OCI-LY1 (cell line): Measurements from ENCODE around the gene RIPK4.

Experiments
- H2AFZ ChIP-seq: fragments of 200-600 bp; sonication (generic), shearing (Covaris generic); 2 replicates; pipeline ENCODE4 v1.6.0; 2014; ENCODE audit warnings: antibody characterized with exemption, mild to moderate bottlenecking, low read length
- H3F3A ChIP-seq: fragments of 200-600 bp; sonication (generic), shearing (Covaris generic); 2 replicates; pipeline ENCODE4 v1.6.0; 2014; ENCODE audit warnings: mild to moderate bottlenecking, antibody characterized with exemption, low read length, moderate library complexity; ENCODE audit not compliant: insufficient read depth
- H3K27ac ChIP-seq: fragments of 200-600 bp; sonication (generic); 2 replicates; pipeline ENCODE4 v1.5.1; 2014; ENCODE audit warnings: low read length, mixed run types, mild to moderate bottlenecking, low read depth; ENCODE audit not compliant: poor library complexity, severe bottlenecking
- H3K27me3 ChIP-seq: fragments of 200-600 bp; sonication (generic); 2 replicates; pipeline ENCODE4 v1.6.0; 2014; ENCODE audit warnings: antibody characterized with exemption, mild to moderate bottlenecking, low read length, moderate library complexity; ENCODE audit not compliant: insufficient read depth
- H3K36me3 ChIP-seq: fragments of 200-600 bp; sonication (generic); 2 replicates; pipeline ENCODE4 v1.6.1; 2014; ENCODE audit warnings: mild to moderate bottlenecking, antibody characterized with exemption, low read length, moderate library complexity, mixed read lengths; ENCODE audit not compliant: insufficient read depth
- H3K4me1 ChIP-seq: fragments of 200-600 bp; sonication (generic); 2 replicates; pipeline ENCODE4 v1.5.1; 2014; ENCODE audit warnings: mild to moderate bottlenecking, low read length, moderate library complexity; ENCODE audit not compliant: insufficient read depth, severe bottlenecking
- H3K4me2 ChIP-seq: fragments of 200-600 bp; sonication (generic), shearing (Covaris generic); 2 replicates; pipeline ENCODE4 v1.6.1; 2014; ENCODE audit warnings: low read length
- H3K4me3 ChIP-seq: fragments of 200-600 bp; sonication (generic); 2 replicates; pipeline ENCODE4 v1.5.1; 2014; ENCODE audit warnings: low read length, low read depth, mild to moderate bottlenecking, mixed read lengths; ENCODE audit not compliant: poor library complexity, severe bottlenecking
- H3K79me2 ChIP-seq: fragments of 200-600 bp; shearing (Covaris generic); 2 replicates; pipeline ENCODE4 v1.6.1; 2016; ENCODE audit warnings: mixed run types, low read length, mixed read lengths; ENCODE audit not compliant: insufficient read depth
- H3K9ac ChIP-seq: fragments of 200-600 bp; sonication (generic), shearing (Covaris generic); 2 replicates; pipeline ENCODE4 v1.6.1; 2014; ENCODE audit warnings: mild to moderate bottlenecking, low read length, mixed read lengths
- H3K9me2 ChIP-seq: fragments of 200-600 bp; sonication (generic), shearing (Covaris generic); 2 replicates; pipeline ENCODE4 v1.6.1; 2014; ENCODE audit warnings: low read depth, mild to moderate bottlenecking, low read length, mixed read lengths
- H3K9me3 ChIP-seq: fragments of 200-600 bp; shearing (Covaris generic); 2 replicates; pipeline ENCODE4 v1.6.1; 2014; ENCODE audit warnings: low read length, mixed read lengths
- H4K20me1 ChIP-seq: fragments of 200-600 bp; sonication (generic), shearing (Covaris generic); 2 replicates; pipeline ENCODE4 v1.6.0; 2016; ENCODE audit warnings: mild to moderate bottlenecking, low read length; ENCODE audit not compliant: insufficient read depth
- EZH2 ChIP-seq: fragments of 200-600 bp; sonication (generic), shearing (Covaris generic); IDR thresholded peaks from 2 replicates; pipeline ENCODE4 v1.8.0; 2017; ENCODE audit warnings: borderline replicate concordance, mixed run types, mild to moderate bottlenecking, antibody characterized with exemption, low read length, moderate library complexity, mixed read lengths
- TF ChIP-seq, protein P1 (sequence below): fragments of 200-600 bp; sonication (generic), shearing (Covaris generic); IDR thresholded peaks from 2 replicates; pipeline ENCODE4 v1.5.1; 2017; ENCODE audit warnings: mild to moderate bottlenecking, antibody characterized with exemption, low read length, moderate library complexity, mixed read lengths

RIPK4 gene

DNA sequence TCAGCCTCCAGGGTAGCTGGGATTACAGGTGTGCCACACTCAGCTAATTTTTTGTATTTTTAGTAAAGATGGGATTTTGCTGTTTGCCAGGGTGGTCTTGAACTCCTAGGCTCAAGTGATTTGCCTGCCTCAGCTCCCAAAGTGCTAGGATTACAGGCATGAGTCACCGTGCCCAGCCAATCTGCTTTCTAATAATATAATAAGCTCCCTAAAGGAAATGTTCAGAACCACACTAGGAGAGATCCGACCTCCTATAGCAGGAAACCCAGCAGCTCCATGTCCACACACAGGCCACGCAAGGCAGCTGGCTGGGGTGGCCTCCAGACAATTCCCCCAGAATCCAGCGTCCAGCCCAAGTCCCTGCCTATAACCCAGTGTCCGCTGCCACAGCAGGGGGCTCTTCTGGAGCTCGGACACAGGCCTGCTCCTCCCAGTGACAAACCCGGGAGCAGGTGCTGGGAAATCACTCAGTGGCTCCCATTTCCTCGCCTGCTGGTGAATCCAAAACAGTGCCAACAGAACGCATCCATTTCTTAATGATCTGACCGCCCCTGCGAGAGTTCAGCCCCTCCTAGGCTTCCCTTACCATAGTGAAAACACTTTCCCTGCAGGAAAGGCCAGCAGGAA, 7.5 kb downstream of the RIPK4 start:
- Histone ChIP-seq H3K27ac (no peak overlapping the region), H2AFZ (no peak overlapping the region), H3K4me1 (no peaks in the 10 kb centered on the region), H3F3A (no peaks in the 10 kb centered on the region), H3K79me2 (no peaks in the 10 kb centered on the region), H3K9ac (no peak overlapping the region), H4K20me1 (no peaks in the 10 kb centered on the region), H3K9me3 (no peaks in the 10 kb centered on the region), H3K27me3 (no peaks in the 10 kb centered on the region), H3K4me2 (no peak overlapping the region), H3K4me3 (no peak overlapping the region), H3K9me2 (no peaks in the 10 kb centered on the region), H3K36me3 (no peaks in the 10 kb centered on the region)
- TF ChIP-seq, protein P1, sequence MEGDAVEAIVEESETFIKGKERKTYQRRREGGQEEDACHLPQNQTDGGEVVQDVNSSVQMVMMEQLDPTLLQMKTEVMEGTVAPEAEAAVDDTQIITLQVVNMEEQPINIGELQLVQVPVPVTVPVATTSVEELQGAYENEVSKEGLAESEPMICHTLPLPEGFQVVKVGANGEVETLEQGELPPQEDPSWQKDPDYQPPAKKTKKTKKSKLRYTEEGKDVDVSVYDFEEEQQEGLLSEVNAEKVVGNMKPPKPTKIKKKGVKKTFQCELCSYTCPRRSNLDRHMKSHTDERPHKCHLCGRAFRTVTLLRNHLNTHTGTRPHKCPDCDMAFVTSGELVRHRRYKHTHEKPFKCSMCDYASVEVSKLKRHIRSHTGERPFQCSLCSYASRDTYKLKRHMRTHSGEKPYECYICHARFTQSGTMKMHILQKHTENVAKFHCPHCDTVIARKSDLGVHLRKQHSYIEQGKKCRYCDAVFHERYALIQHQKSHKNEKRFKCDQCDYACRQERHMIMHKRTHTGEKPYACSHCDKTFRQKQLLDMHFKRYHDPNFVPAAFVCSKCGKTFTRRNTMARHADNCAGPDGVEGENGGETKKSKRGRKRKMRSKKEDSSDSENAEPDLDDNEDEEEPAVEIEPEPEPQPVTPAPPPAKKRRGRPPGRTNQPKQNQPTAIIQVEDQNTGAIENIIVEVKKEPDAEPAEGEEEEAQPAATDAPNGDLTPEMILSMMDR: no peak
- TF ChIP-seq EZH2: no peak

DNA sequence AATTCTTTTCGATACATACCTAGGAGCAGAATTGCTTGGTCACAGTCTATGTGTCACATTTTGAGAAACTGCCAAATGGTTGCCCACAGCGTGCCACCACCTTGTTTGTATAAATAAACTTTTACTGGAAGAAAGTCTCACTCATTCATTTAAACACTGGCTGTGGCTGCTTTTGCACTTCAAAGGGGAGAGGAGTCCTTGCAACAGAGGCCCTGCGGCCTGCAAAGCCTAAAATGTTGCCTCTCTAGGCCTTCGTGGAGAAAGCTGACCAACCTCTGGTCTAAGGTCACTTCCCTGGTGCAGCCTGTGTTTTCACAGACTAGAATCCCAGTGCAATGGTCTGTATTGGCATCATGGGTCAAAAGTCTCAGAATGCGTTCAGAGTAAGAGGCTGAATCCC, 8.3 kb downstream of the RIPK4 start:
- Histone ChIP-seq H3K27ac (no peak overlapping the region), H3F3A (no peaks in the 10 kb centered on the region), H3K27me3 (no peaks in the 10 kb centered on the region), H3K36me3 (no peaks in the 10 kb centered on the region), H3K9me2 (no peaks in the 10 kb centered on the region), H3K4me3 (no peak overlapping the region), H3K79me2 (no peaks in the 10 kb centered on the region), H3K4me1 (no peaks in the 10 kb centered on the region), H3K9ac (no peak overlapping the region), H3K9me3 (no peaks in the 10 kb centered on the region), H4K20me1 (no peaks in the 10 kb centered on the region), H2AFZ (no peak overlapping the region), H3K4me2 (no peak overlapping the region)
- TF ChIP-seq, protein P1: no peak
- no peak for TF ChIP-seq EZH2

DNA sequence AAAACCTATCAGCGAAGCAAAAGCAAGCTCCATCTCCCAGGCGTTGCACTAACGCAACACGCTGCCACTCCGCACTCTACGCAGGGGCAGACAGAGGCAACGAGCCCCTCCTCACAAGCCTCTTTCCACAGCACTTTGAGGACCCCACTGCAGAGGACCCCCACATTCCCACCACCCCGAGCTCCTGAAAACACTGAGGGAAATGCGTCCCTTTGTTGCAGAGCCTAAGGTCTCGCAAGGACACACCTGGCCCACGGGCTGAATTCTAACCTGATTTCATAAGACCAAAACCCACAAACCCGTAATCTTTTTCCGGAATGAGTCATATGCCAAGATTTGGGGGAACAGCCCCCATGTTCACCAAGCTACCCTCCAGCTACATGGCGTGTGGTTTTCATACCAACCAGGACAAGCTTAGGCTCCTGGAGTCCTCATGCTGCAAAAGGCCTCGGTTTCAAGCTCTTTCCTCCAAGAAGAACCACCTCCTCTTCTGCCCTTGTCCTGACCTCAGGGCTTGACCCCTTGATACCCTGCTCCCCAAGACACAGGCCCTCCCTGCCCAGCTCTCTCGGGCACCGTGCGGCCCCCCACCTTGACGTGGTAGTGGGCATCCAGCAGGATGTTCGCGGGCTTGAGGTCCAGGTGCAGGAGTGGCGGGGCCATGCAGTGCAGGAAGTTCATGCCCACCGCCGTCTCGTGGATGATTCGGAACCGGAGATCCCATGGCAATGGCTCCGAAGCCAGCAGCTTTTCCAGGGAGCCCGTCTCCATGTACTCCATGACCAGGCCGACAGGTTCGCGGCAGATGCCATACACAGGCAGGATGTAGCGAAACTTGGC, 10.7 kb downstream of the RIPK4 start:
- Histone ChIP-seq H3K9ac (no peak overlapping the region), H4K20me1 (no peaks in the 10 kb centered on the region), H3K9me3 (no peaks in the 10 kb centered on the region), H3K9me2 (no peaks in the 10 kb centered on the region), H3F3A (no peaks in the 10 kb centered on the region), H2AFZ (no peak overlapping the region), H3K79me2 (no peaks in the 10 kb centered on the region), H3K4me3 (no peak overlapping the region), H3K27ac (no peak overlapping the region), H3K4me2 (no peak overlapping the region), H3K4me1 (no peaks in the 10 kb centered on the region), H3K27me3 (0 out of 2 replicates have a peak, but pooled peaks cover 8% of the 10 kb centered on the region), H3K36me3 (no peaks in the 10 kb centered on the region)
- TF ChIP-seq, protein P1: no peak
- TF ChIP-seq EZH2: no peak
